PC-3 (cell line): ENCODE results near the gene ABCD3.

Source experiments
- EZH2 ChIP-seq: fragments of 300-600 bp; sonication (generic); IDR thresholded peaks from one replicate; pipeline ENCODE4 v1.6.1; 2017; ENCODE audit warnings: antibody characterized with exemption, mild to moderate bottlenecking, low read length; ENCODE audit not compliant: unreplicated experiment
- EZH2phosphoT487 ChIP-seq: fragments of 300-600 bp; sonication (generic); IDR thresholded peaks from 2 replicates; pipeline ENCODE4 v1.6.1; 2018; ENCODE audit warnings: mild to moderate bottlenecking, antibody characterized with exemption, low read length, borderline replicate concordance
- TF ChIP-seq, protein P1 (sequence below): fragments of 300-600 bp; sonication (generic); conservative IDR thresholded peaks from 2 replicates; pipeline ENCODE4 v1.5.1; 2017; ENCODE audit warnings: antibody characterized with exemption, low read depth, mild to moderate bottlenecking, low read length

DNA sequence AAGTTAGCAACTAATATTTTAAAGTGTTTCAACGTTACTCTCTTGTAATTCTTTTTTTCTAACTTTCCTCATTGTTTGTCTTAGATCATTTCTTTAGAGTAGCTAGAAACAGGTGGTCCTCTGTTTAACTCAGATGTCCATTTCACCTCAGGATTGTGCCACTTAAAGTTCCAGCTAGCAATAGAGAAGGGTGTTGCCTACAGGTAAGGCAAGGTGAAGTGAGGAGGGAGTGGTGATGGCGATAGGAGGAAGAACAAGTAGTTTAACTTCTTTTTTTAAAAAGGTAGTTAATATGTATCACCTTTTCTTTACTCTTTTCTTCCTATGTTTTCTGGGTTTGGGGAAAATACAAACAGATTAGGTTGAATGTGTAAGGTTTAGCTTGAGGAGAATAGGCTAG, 44.4 kb downstream of the ABCD3 start:
- TF ChIP-seq, protein P1, sequence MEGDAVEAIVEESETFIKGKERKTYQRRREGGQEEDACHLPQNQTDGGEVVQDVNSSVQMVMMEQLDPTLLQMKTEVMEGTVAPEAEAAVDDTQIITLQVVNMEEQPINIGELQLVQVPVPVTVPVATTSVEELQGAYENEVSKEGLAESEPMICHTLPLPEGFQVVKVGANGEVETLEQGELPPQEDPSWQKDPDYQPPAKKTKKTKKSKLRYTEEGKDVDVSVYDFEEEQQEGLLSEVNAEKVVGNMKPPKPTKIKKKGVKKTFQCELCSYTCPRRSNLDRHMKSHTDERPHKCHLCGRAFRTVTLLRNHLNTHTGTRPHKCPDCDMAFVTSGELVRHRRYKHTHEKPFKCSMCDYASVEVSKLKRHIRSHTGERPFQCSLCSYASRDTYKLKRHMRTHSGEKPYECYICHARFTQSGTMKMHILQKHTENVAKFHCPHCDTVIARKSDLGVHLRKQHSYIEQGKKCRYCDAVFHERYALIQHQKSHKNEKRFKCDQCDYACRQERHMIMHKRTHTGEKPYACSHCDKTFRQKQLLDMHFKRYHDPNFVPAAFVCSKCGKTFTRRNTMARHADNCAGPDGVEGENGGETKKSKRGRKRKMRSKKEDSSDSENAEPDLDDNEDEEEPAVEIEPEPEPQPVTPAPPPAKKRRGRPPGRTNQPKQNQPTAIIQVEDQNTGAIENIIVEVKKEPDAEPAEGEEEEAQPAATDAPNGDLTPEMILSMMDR = no peak
- TF ChIP-seq EZH2phosphoT487 (no peak), EZH2 (no peak)
